Measurements from ENCODE around the gene ANGPT4.
"Not testable (repeated sequence)": the region's sequence is repeated elsewhere in the genome, so short reads cannot be mapped to it uniquely, and the experiment has no call there.

Gene ANGPT4

GRCh38 chr20:871436-871835, 44.7 kb downstream of the ANGPT4 start:
- no peak for DNase-seq

DNA sequence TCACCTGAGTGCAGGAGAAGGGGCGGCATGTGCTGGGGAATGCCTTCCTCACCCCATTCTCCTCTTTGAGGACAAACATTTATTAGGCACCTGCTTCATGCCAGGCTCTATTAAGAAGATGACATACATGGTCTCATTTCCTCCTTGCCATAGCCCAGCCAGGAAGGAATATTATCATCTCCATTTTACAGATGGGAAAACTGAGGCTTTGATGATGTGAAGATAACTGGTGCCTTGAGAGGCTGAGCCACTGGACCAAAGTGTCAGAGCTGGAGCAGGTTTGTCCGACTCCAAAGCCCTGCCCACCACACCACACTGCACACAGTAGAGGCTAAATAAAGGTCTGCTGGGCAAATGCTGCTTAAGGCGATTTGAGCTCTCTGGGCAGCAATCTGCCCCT, 45.4 kb downstream of the ANGPT4 start:
- DNase-seq: no peak

GRCh38 chr20:869606-870005, 46.5 kb downstream of the ANGPT4 start:
- no peak for DNase-seq

- DNase-seq: no peak
These were observed 47.9 kb downstream of the ANGPT4 start for GRCh38 chr20:868279-868678.

DNA sequence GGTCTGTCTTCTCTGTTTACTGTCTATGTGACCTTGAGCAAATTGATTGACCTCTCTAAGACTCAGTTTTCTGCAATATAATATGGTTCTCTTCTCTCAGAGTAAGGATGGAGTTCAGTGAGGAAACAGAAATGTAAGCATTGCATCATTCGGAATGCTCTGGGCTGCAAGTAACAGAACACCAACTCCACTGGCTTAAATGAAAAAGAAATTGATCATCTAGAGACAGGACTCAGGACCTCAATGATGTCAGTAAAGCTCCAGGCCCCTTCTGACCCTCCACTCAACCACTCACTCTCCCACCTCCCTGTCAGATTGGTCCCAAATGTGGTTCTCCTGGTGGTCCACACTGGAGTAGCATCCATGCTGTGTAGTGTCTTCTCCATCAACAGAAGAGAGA, 50.7 kb downstream of the ANGPT4 start:
- DNase-seq: no peak

DNA sequence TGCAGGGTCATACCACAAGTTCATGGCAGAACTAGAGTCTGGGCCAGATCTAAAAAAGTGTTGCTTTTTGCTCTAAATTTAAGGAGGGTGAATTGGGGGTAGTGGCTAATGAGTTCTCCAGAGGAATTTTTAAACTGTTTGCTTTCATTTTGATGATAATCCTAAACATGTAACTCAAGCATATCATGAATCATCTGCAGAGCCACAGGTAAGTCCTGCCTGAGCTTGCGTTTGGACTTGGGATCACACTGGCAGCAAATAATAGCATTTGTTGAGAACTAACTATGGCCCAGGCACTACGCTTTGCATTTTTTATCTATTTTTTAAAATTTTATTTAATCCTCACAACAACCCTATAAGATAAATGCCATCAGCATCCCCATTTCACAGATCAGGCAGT, 55.2 kb downstream of the ANGPT4 start:
- DNase-seq: no peak

- no peak for DNase-seq
These were observed 56.3 kb downstream of the ANGPT4 start for GRCh38 chr20:859751-860231.

DNA sequence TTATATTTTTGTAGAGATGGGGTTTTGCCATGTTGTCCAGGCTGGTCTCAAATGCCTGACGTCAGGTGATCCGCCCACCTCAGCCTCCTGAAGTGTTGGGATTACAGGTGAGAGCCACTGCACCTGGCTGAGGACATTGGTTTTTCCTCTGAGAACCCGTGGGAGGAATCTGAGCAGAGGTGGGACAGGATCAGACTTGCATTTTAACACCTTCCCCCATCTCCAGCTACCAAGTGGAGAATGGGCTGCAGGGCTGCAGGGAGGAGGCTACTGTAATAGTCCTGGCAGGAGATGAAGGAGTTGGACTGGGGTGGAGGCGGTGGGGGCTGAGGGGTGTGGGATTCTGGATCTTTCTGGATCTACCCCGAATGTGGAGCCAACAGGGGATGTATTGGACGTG, 58.1 kb downstream of the ANGPT4 start:
- no peak for DNase-seq

DNA sequence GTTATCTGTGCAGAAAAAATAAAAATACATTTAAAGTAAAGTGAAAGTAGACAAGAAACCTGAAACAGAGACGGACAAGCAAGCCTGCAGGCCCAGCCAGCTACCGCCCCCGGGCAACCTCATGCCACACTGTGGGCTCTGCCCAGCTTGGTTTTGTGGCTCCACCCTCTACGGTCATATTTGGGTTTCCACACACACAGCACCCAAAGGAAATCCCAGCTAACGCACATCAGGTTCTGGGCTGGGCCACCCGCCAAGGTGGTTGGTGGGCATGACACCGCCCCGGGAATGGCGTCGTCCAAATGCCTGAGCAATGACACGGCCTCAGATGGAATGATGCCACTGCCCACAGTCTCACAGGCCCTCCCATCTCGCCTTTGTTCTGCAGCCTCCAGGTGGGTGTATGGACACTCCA, 59.8 kb downstream of the ANGPT4 start:
- no peak for DNase-seq

GRCh38 chr20:855466-856360, 60.4 kb downstream of the ANGPT4 start:
- no peak for DNase-seq

- no peak for DNase-seq
These were observed 61.5 kb downstream of the ANGPT4 start for GRCh38 chr20:854601-855000.

DNA sequence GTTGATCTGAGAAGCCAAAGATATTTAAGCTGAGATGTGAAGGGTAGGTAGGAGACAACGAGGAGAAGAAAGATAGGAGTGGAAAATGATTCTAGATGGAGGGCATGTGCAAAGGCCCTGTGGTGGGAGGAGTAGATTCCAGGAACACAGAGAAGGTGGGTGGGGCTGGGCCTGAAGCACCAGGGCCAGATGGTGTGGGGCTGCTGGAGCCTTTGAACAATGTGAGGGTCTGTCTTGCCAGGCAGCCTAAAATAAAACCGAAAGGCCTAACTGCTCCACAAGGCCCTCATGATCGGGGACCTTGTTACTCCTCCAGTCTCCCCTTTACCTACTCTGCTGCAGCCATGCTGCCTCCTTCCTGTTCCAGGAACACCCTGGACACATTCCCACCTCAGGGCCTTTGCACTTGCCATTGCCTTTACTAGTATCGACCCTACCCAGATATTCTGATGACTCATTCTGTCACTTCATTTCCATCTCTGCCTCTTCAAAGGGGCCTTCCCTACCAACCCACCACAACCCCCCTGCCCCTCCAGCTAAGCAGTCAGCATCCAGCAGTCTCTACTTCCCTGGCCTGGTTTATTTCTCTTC, 62.6 kb downstream of the ANGPT4 start:
- DNase-seq: no peak

DNA sequence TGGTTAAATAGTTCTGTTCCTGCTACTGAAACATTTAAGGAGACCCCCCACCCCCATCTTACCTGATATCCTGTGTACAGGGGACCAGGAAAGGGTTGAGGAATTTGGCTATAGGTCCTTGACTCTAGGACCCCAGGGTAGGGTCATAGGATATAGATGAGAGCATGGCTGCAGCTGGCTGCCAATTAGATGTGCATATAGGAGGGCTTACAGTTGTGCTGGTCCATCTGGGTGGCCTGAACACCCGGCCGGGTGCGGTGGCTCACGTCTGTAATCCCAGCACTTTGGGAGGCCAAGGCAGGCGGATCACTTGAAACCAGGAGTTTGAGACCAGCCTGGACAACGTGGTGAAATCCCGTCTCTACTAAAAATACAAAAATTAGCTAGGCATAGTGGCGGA, 67.4 kb downstream of the ANGPT4 start:
- DNase-seq: not testable (repeated sequence)

- DNase-seq: no peak
These were observed 67.9 kb downstream of the ANGPT4 start for GRCh38 chr20:848193-848592.

- DNase-seq: no peak
These were observed 69.2 kb downstream of the ANGPT4 start for GRCh38 chr20:846894-847278.

GRCh38 chr20:845941-846893, 69.9 kb downstream of the ANGPT4 start:
- no peak for DNase-seq

DNA sequence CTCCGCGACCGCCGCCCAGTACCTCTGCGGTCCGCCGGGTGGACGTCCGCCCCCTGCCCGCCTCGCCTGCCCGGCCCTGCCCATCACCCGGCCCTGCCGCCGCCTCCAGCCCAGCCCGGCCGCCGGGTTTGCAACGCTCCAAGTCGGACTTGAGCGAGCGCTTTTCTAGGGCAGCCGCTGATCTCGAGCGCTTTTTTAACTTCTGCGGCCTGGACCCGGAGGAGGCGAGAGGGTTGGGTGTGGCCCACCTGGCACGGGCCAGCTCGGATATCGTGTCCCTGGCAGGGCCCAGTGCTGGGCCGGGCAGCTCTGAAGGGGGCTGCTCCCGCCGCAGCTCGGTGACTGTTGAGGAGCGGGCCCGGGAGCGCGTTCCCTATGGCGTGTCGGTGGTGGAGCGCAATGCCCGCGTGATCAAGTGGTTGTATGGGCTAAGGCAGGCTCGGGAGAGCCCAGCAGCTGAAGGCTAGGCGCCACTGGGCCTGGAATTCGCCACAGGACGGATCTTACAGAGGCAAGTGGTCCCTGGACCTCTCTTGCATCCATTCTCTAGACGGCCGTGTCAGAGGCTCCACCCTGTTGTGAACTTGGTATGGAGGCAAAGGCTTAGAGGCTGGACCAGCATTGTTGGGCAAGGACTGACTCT, 70.8 kb downstream of the ANGPT4 start:
- no peak for DNase-seq

DNA sequence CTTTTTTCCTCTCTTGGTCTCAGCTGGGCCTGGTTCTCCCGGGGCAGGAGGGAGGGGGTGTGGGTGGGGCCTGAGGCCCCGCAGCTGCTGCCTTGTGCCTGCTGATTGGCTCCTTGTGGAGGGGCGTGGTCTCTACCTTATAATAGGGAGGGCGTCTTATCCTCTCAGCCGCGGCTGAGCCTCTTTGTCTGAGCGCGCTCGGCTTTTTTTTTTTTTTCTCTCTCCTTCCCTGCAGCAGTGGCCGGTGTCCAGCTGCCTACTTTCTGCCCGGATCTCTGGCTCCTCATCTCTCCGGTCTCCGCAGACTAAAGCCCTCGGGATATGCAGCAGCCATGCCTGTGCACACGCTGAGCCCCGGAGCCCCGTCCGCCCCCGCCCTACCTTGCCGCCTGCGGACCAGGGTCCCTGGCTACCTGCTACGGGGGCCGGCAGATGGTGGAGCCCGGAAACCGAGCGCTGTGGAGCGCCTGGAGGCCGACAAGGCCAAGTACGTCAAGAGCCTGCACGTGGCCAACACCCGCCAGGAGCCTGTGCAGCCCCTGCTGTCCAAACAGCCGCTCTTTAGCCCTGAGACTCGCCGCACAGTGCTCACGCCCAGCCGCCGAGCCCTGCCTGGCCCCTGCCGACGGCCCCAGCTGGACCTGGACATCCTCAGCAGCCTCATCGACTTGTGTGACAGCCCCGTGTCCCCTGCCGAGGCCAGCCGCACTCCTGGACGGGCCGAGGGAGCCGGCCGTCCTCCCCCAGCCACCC, 71.5 kb downstream of the ANGPT4 start:
- DNase-seq: peak; percentile 98

DNA sequence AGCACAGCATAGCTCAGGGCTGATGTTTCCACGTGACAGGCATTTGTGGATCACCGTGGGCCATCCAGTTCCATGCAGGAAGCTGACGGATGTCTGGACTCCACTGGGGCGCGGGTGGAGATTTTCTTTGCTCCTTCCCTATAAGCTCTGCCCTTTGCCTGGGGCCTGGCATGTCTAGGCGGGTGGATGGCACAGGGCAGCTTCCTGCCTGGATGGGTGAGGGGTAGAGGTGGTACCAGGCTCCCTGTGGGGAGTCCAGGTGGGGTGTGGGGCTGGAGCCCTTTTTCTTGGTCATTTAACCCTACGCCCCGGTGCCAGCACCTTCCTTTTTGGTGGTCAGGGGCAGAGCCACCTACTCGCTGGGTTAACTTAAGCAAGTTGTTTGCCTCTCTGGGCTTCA, 72.2 kb downstream of the ANGPT4 start:
- no peak for DNase-seq

DNA sequence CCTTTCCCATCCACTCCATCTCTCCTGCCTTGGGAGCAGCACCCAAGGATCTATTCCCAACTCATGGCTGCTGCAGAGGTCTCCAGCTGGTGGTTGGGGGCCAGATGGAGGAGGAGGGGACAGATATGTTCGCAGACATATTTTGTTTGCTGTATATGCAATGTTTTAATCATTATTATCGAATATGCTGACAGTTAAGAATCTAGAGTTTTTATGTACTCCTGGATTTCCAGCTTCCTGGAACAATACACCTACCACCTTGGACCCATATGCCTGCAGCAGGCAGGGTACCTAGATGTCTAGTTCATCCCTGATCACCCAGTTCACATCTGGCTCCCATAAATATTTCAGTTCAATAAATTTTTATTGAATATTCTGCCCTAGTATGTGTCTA, 73.6 kb downstream of the ANGPT4 start:
- DNase-seq: no peak

DNA sequence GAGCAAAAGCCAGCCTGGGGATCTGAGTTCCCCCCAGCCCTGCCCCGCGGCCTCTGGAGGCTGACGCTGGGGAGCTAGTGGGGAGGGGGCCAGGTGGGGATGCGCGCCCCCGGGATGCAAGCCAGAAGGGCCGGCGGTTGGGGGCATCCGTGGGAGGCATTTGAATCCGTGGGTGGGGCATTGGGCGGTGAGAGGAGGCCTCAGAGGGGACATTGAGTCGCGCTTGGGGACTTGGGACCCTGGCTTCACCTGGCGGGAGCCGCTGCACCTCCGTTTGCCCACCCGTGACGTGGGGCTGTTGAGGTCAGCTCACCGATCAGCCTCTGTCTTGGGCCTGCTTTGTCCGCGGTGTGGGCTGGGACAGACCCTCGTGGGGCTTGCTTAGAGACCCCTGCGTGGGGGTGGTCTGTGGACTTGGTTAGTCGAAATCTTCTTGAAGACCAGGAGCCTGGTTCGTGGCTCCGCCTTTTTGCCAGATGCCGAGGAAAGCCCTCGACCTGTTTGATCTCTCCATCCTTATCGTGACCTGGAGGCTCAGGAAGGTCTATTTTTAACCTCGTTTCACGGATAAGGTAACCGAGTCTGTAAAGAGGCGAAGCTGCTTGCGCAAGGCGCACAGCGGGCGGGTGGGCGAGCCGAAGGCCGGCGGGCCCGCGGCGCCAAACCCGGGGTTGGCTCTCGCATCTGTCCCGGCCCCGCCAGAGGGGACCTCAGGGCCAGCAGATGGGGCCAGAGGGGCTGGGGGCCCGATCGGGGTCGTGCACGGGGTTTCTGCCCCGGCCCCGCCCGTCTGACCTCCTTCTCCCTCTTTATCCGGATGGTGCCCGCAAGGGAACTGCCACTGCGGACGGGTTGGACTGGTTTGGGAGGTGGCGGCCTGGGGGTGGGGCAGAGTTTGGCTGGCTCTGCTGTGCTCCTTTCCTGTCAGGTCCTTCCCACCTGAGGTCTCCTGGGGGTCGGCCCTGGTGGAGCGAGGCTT, 74.3 kb downstream of the ANGPT4 start:
- DNase-seq: peak; percentile 33
